Measurements from ENCODE around the gene GJA4. TPM values are rescaled to one million over a fixed set of nuclear protein-coding genes. Genes with fewer than 3 reads are reported as not detected.

GJA4 gene
- total RNA-seq, 1 experiment from 2014 or later, result 1.4 TPM

DNA sequence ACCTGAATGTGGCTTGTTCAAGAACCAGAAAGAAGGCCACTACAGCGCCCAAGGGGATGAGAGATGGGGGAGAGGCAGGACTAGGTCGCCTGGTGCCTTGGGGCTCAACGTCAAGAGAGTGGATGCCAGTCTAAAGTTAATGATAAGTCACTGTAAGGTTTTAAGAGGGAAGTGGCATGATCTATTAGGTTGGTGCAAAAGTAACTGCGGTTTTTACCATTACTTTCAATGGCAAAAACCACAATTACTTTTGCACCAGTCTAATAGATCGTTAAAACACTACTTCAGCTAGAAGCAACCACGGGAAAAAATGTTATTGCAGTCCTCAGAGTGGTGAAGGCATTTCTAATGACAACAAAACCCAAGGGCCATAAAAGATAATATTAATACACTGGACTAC lies 14.4 kb upstream of the GJA4 start:
- no CpG with 5 or more reads among the region's 6 CpGs for WGBS (ENCODE audit: extremely low coverage, insufficient read length, low lambda C conversion rate)
- no peak for DNase-seq
- Histone ChIP-seq H3K18ac (ENCODE audit: insufficient read length, low read depth, low read length) (no peak overlapping the region), H2BK120ac (ENCODE audit: low read depth, low read length, poor library complexity, severe bottlenecking) (no peak overlapping the region), H3K79me1 (ENCODE audit: insufficient read depth, low read depth, low read length, poor library complexity, severe bottlenecking) (no peaks in the 10 kb centered on the region), H3K9ac (ENCODE audit: extremely low read depth, insufficient read length, low read length) (no peak overlapping the region), H3K79me2 (ENCODE audit: insufficient read depth, low read length) (no peaks in the 10 kb centered on the region), H3K4me2 (ENCODE audit: insufficient read depth, insufficient read length, low read length) (no peak overlapping the region), H4K91ac (ENCODE audit: insufficient read length, low read depth, low read length) (no peak overlapping the region), H3K27ac (ENCODE audit: insufficient read length, low read depth, low read length) (no peak overlapping the region), H2BK15ac (ENCODE audit: low read depth, low read length) (no peak overlapping the region), H4K8ac (replicated peaks; ENCODE audit: insufficient read length, low read depth, low read length) (no peak overlapping the region), H3K56ac (ENCODE audit: insufficient read length, low read depth, low read length) (no peak overlapping the region), H2BK5ac (ENCODE audit: insufficient read length, low read length) (no peak overlapping the region), H3K14ac (ENCODE audit: insufficient read depth, low read length) (no peak overlapping the region), H3K9me3 (ENCODE audit: control insufficient read depth, low read depth, low read length) (no peaks in the 10 kb centered on the region), H2BK20ac (ENCODE audit: low read depth, low read length, poor library complexity, severe bottlenecking) (no peak overlapping the region), H2BK12ac (ENCODE audit: insufficient read length, low read depth, low read length) (no peak overlapping the region), H3K27me3 (ENCODE audit: insufficient read depth, low read length) (peaks cover 4% of the 10 kb centered on the region; the same call in 1 of the 2 replicates), H2AK5ac (ENCODE audit: insufficient read length, low read length) (no peak overlapping the region), H3K4ac (ENCODE audit: low read depth, low read length) (no peak overlapping the region), H3T11ph (ENCODE audit: low read length) (no peak overlapping the region), H3K4me1 (ENCODE audit: insufficient read depth, low read length) (no peaks in the 10 kb centered on the region), H3K23me2 (ENCODE audit: insufficient read length, low read depth, low read length, poor library complexity, severe bottlenecking) (peaks cover 13% of the 10 kb centered on the region), H4K5ac (ENCODE audit: insufficient read length, low read depth, low read length) (no peak overlapping the region), H2AFZ (ENCODE audit: low read length) (no peak overlapping the region), H3K23ac (ENCODE audit: insufficient read length, low read depth, low read length) (no peak overlapping the region), H4K20me1 (ENCODE audit: control insufficient read depth, insufficient read depth, insufficient read length) (no peaks in the 10 kb centered on the region)
- H3K4me1 Mint-ChIP-seq, result peaks cover 7 to 9% of the 10 kb centered on the region in 2 experiments
- no peak overlapping the region for H3K4me3 Mint-ChIP-seq
- no peaks in the 10 kb centered on the region for H3K36me3 Mint-ChIP-seq (ENCODE audit: insufficient read depth in 1 of 3, low read depth in 3 of 3)
- no peak overlapping the region for H3K27ac Mint-ChIP-seq
- no peaks in the 10 kb centered on the region for H3K9me3 Mint-ChIP-seq
- H3K27me3 Mint-ChIP-seq (ENCODE audit: low read depth), result peaks cover 40% of the 10 kb centered on the region
- TF ChIP-seq, protein P1, sequence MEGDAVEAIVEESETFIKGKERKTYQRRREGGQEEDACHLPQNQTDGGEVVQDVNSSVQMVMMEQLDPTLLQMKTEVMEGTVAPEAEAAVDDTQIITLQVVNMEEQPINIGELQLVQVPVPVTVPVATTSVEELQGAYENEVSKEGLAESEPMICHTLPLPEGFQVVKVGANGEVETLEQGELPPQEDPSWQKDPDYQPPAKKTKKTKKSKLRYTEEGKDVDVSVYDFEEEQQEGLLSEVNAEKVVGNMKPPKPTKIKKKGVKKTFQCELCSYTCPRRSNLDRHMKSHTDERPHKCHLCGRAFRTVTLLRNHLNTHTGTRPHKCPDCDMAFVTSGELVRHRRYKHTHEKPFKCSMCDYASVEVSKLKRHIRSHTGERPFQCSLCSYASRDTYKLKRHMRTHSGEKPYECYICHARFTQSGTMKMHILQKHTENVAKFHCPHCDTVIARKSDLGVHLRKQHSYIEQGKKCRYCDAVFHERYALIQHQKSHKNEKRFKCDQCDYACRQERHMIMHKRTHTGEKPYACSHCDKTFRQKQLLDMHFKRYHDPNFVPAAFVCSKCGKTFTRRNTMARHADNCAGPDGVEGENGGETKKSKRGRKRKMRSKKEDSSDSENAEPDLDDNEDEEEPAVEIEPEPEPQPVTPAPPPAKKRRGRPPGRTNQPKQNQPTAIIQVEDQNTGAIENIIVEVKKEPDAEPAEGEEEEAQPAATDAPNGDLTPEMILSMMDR (conservative IDR thresholded peaks at IDR 0.05), result no peak
